ENCODE data around the gene SRPK2.

GRCh38 chr7:105364684-105365083 lies 24.0 kb downstream of the SRPK2 start:
- TF ChIP-seq CTCF (IDR thresholded peaks at IDR 0.05) (no peak), POLR2A (IDR thresholded peaks at IDR 0.05) (no peak)
